Pancreas (tissue), 8 donors: ENCODE measurements around the gene METTL25. TPM values are rescaled to one million over a fixed set of nuclear protein-coding genes. Genes with fewer than 3 reads are reported as not detected.

Experiments
- polyA plus RNA-seq, 2 donors: library from polyadenylated mRNA; stranded (reverse); fragments of 200-250 nt; gene quantifications; one replicate each; pipeline ENCODE4 v1.2.3, GENCODE V29; 2013
- total RNA-seq, 6 donors: library from RNA; stranded (reverse); fragmentation: NEBNext Ultra II Directional in 4 of 6; extraction: Animal tissue kit (Norgen Biotek cat#: 25700) in 4 of 6; gene quantifications; one replicate each; pipeline versions ENCODE4 v1.2.1 to v1.2.4, GENCODE V29; 2021 to 2023
- donor health status: healthy with polysubstance abuse.
- donor health status: DM: no; HTN: no; CAD: no; lungs with moderate emphysema.
- donor health status: DM: no; HTN: no; CAD: no.
- donor health status: Bipolar disorder and iron deficiency.
- donor health status: DM: yes; HTN: yes; CAD: no.
- donor health status: DM: no; HTN: no; CAD: no.
- donor health status: DM: no; HTN: no; CAD: no.
- donor health status: DM: yes; HTN: yes; CAD: no.

METTL25 gene
- total and polyA plus RNA-seq, 8 donors = 3.5 to 9.5 (median 6.1) TPM

Other genes starting within 250 kb of the METTL25 start
- gene CCDC59, start 142 bp upstream of the METTL25 start, total RNA-seq = 10 to 100 TPM; 12.0 to 17.4 (median 15.1) TPM
- 10 to 100 TPM; 22.4 to 29.2 TPM for gene CCDC59, start 142 bp upstream of the METTL25 start, polyA plus RNA-seq